GM21737 (cell line): Measurements from ENCODE around the gene ROPN1L.

Source experiments
- ATAC-seq: cut with Tn5 transposase; IDR thresholded peaks from one replicate; pipeline ENCODE4 v1.9.1; 2021; ENCODE audit warnings: mild to moderate bottlenecking, moderate library complexity; ENCODE audit not compliant: unreplicated experiment

The ROPN1L gene

DNA sequence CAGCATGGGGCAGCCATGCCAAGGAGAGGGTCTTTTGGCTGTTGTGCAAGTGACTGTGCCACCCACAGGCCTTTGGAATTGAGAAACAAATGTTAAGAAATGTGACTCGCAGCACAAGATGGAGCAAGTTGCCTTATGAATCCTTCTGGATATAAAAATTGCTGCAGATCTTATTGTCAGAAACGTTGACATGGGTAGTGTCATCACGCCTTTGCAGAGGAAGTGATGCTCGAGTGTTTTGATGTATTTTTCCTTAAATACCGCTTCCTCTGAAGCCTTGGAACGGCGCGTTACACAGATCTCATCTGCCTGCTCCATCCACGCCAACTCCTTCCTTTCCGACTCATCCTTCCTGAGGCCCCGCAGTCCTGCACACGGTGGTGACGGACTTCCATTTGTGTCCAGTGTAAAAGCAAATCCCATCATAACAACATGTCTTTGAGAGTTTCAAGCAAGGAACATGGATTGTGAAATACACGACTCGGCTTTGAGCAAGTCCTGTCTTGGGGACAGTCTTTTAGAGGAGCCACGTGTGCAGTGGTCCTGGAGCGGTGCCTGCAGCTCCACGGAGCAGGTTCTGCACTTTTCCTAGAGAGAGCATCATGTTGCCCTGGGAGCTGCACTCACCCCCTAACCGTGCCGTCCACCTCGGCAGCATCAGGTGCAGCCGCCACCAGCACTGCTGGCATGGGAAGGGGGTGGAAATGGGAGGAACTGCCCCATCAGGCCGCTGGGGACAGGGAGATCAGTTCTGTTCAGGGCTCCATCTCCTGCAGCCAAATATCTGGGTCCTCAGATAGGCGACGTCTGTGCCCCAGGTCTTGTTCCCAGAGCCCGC is 15.1 kb downstream of the ROPN1L start:
- ATAC-seq: no peak

DNA sequence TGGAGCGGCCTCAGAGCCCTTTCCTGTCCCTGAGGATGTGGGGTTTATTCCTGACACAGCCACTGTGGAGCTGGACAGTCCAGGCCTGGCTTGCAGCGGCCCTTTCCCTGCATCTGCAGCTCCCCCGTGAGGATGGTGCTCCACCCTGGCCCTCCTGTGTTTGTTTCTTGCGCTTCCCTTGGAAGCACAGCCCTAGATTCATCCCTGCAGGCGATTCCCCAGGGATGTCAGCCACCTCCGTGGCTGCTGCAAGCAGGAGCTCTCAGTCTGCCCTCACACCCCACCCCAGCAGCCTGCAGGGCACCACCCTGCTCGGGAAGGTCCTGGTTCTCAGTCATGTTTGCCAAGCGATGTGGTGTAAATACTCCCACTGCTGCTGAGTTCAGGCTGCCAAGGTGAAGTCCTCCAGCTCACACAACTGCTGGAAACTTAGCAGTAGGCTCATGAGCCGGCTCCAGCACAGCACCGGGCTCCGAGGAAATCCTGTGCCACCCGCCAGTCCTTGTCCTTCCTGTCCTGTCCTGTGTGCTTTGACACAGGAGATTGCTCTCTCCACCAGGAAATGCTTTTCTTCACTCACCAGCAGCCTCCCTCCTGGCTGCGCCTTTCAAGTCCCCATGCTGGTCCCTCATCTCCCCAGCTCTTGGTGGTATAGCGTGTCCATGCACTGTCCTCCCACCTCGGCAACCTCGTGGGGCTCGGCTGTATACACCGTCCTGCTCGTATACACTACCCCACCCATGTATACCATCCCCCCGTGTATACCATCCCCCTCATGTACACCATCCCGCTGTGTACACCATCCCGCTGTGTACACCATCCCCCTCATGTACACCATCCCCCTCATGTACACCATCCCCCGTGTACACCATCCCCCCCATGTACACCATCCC is 16.2 kb downstream of the ROPN1L start:
- ATAC-seq: no peak

DNA sequence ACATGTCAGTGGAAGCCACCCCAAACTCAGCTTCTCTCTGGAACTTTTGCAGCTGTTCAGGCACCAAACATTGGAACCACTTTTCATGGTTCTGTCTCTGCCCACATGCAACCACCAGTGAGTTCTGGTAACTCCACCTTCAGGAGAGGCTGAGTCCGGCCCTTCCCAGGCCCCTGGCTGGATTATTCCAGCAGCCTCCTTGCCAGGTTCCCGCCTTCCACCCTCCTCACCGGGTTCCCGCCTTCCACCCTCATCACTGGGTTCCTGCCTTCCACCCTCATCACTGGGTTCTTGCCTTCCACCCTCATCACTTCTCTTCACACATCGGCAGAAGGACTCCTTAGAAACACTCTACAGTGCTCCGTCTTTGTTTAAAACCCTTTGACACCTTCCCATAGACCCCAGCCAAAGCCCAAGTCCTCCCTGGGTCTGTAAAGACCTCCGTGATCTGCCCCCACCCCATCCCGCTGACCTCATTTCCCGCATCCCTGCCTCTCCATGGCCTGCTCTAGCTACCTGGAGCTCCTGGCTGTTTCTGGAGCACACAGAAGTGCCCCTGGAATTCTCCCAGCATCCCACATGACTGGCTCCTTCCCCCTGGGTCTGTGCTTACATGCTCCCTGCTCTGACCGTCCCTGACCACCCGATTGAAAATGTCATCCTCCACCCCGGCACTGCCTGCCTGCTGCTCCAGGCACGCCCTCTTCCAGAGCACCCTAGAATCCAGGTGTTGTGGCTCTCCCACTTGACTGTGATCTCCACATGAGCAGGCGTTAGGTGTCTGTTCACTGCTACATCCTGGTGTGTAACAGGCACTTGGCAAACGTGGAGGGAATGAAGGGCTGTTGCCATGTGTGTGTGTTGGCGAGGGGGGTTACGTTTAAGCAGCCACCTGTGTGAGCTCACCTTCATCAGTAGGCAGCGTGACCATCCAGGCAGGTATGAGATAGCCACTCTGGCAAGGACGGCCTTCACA is 17.7 kb downstream of the ROPN1L start:
- no peak for ATAC-seq

DNA sequence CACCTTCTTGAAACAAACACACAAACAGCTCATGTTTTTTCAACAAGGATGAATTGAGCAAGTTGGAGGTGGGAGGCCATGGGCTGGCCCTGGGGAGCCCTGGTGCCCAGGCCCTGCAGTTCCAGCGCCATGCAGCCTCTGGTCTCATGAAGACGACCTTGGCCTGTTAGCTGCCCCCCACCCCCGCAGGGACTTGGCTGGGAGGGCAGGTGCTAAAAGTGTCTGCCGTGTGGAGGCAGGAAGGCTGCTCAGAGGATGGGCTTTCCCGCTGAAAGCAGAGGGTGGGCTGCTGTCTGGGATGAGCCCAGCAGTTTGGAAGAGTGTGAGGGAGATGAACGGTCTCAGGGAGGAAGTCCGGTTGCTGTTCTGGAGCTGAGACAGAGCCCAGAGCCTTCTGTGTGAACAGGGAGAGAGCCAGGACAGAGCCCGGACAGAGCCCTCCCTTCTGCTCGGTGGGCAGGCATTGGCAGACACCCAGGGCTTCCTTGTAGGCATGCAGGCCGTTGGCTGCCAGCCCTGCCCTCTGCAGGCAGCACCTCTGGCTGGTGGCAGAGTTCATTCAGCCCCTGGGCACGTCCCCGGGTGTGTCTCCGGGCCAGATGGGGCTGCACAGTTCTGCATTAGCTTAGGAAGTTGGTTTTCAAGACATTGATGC is 18.7 kb downstream of the ROPN1L start:
- no peak for ATAC-seq

DNA sequence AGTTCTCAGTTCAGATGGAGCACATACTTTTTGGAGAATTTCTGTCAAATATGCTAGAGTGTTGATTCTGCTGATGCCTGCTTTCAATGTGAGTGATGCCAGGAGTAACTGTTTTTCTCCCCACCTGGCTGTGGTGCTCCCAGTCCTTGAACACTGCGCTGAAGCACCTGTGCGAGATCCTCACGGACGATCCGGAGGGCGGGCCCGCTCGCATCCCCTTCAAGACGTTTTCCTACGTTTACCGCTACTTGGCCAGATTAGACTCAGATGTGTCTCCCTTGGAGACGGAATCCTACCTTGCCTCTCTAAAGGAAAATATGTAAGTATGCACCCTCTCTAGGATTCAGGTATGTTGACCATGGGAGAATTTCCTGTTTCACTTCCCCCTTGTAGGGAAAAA is 19.4 kb downstream of the ROPN1L start:
- no peak for ATAC-seq

DNA sequence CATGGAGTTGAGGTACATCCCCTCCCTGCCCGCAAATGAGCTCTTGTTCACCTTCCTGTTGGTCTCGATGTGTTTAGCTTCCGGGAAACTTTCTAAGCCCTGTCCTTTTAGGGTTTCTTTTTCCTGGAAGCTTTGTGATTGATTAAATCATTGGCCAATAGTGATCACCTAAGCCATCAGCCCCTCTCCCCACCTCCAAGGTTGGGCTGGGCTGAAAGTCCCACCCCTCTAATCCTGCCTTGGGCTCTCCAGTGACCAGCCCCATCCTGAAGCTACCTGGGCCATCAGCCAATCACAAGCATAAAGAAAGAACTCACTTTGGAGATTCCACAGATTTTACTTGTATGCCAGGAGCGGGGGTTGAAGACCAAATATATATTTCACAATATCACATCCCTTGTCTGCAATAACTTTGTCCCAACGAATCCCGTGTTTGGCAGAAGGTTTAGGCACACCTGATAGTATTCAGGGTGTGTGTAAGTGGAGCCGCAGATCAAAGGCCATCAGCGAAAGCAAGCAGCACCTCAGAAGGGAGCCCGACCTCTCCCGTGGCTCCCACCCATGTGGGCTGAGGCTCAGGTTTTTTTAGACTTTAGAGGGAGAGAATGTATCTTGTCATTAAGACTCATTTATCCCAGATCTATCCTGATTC is 20.4 kb downstream of the ROPN1L start:
- no peak for ATAC-seq

DNA sequence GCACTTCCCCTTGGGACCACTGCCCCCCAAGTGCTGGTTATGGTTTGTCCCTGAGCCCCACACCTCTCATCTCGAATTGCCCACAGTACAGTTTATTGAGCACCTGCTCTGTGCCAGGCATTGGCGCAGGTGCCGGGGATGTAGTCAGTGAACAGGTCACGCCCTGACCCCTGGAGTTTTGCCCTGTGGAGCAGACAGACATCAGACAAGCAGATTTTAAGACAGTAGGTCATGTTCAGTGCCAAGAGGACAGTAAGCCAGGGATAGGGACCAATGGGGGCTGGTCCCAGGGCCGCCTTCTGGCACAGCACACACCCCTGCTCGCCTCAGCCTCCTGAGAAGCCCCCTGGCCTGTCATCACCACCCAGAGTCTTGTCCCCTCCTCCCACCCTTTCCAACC is 21.9 kb downstream of the ROPN1L start:
- no peak for ATAC-seq

DNA sequence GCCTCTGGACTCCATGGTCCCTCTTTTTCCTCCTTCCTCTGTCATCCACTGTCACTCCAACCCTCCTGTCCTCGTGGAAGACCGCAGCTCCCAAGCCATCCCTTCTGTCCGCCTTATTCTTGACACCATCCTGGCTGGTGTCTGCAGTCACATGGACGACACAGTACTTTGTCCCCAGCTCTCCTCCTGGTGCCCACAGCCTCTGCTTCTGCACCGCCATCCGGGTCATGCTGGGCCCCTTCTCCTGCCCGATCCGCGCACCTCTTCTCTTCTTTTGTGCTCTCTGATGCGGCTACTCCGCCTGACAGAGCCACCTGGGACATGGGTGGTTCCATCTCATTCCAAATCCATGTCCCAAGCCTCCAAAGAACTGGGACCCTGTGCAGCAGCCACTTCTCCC is 22.5 kb downstream of the ROPN1L start:
- ATAC-seq: no peak

DNA sequence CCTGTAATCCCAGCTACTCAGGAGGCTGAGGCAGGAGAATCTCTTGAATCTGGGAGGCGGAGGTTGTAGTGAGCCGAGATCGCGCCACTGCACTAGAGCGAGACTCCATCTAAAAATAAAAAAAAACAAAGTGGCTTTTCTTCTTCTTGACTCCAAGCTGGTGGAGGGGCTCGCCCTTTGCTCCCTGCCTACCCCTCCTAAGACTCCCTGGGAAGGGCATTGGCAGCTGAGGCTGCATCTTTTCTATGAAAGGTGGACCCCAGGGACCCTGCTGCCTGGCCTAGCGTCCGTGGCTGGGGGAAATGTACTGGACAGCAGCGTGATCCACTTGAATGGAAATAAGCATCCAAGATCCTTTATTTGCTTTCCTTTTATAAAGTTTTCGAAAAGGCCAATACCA is 24.0 kb downstream of the ROPN1L start:
- ATAC-seq: no peak

DNA sequence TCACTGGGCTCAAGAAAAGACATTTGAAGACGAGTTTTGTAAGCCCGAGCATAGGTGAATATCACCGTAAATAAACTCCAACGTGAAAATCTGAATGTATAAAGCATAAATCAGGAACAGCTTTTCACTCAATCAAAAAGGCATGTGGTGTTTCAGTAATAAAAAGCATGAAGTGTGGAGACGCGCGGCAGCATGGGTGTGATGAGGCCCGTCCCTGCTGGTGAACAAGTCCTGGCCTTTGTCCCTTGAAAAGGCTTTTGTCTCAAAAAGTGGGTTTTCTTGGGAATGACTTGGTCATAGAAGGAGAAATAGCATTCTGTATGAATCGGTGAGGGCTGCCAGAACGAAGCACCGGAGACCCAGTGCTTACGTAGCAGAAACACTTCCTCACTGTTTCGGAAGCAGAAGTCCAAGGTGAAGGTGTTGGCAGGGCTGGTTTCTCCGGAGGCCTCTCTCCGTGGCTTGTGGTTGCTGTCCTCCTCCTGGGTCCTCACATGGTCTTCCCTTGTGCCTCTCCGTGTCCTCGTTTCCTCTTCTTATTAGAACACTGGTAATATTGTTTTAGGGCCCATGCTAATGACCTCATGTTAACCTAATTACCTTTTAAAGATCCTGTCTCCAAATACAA is 24.9 kb downstream of the ROPN1L start:
- ATAC-seq: no peak

DNA sequence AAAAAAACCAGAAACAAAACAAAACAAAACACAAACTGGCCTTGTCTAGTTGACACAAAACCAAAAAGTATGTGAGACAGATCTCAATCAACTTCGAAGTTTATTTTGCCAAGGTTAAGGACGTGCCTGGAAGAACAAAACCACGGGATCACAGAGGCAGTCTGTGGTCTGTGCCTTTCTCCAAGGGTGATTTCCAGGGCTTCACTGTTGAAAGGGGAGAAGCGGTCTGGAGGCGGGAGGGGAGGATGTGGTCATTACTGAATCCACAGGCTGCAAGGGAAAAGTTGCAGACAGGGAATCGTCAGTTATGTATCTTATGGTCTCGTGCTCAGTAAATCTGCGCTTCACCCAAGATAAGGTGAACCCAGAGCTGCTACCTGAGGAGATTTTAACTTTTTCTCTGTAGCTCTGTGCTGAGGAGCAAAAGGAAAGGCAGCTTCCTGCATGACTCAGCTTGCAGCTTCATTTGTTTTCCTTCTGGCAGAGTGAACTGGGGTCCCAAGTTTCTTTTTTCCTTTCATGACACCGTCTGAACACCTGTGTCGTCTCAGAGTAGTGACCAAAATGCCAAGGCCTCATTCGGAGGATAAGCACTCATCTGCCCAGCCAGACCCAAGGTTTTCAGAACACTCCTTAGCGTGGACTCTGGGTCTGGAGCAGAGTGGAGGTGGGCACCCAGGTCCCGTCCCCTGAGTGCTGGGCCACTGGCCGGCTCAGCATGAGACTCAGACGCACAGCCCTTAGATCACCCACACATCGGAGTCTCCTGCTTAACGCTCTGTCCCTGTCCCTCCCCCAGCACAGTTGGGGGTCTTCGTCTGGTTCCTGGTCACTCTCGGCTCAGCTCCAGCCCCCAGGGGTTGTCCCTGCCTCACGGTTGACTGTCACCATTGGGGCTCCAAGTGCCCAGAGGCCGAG is 25.9 kb downstream of the ROPN1L start:
- no peak for ATAC-seq

DNA sequence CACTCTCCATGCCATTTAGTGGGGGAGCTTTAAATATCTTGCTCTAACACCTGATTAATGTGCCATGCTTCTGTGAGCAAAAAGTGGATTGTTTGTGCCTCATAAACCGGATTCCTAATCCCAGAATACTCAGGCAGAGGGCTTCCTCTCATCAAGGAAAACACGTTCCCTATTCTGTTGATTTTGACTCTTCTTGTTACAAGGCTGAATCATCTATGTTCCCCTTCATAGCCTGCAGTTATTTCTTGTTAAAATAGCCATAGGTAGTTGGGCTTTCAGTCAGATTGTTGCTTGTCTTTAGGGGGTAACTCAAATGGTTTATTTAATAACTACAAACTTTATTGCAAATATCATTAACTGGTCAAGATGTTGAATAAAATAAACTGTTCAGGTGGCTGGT is 26.6 kb downstream of the ROPN1L start:
- no peak for ATAC-seq

DNA sequence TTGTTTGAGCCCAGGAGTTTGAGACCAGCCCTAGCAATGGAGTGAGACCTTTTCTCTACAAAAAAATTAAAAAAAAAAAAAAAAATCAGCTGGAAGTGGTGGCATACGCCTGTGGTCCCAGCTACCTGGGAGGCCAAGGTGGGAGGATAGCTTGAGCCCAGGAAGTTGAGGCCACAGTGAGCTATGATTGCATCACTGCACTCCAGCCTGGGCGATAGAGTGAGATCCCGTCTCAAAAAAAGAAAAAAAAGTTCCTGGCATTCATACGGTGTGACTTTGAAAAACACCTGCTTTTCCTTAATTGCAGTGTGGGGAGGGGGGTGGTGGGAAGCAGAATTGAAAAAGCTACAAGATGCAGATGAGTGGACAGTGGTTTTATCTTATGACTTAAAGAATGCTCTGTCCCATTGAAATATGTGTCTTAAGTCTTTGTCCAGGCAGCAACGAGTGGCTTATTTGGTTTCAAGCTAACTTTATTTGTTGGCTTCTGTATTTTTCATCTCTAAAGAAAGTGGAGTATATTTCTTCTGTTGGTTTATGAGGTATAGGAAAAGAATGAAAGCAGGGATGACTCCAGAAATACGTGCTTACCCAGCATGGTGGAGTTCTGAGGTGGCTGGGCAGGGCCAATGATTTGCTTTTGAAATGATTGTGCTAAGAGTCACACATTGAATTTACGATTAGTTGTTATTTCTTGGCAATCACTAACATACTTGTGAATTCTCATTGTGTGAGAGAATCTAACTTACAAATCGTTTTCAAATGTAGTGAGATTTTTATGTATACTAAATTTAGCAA is 27.8 kb downstream of the ROPN1L start:
- no peak for ATAC-seq

DNA sequence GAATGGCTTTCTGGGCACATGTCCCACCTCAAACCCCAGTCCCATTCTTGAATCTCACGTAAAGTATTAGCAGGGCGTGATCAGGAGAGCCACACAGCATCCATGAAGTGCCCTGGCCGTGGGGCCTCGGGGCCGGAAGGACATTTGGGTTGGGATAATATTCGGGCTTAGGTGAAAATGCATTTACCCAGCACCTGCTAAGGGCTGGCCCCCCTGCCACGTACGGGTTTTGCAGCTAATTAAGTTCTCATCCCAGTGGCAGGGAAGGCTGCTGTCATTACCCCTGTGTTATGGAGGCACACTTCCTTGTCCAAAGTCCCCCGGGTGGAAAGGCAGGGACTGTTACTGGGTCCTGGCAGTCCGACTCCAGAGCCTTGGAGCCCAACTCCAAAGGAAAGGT is 29.0 kb downstream of the ROPN1L start:
- no peak for ATAC-seq

DNA sequence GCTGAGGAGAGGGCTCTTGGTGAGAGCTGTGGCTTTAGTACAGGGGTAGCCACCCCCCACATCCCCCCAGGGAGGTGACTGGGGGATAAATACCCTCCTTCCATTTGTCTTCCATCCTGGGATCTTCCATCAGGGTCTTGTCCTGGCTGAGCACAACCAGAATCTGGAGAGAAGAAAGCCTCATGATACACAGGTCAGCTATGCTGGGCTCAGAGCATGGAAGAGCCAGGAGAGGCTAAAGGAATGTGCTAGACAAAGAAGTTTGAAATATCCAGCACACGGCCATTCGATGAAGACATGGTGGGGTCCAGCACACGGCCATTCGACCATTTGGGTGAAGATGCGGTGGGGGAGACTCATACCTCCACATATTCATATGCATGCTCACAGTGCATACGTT is 30.0 kb downstream of the ROPN1L start:
- no peak for ATAC-seq

DNA sequence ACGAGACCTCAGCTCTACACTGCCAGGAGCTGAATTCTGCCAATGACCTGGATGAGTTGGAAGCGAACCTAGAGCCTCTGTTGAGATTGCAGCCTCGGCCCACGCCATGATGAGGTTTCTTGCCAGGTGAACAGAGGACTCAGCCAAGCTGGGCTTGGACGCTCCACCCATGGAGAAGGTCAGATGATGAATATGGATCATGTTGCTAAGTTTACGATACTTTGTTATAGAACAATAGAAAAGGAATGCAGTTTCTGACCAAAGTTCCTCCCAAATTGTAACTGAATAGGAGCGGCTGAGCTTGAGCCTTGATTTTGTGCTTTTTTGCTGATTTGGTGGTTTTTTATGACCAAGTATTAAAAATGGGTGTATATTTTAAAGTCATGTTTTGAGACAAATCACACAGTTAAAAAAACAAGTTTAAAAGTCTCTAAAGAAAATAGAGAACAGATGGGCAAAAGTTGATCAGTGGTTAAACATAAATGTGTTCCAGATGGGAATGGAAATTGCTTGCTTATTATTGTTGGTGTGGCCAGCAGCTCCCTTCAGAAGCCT is 32.9 kb downstream of the ROPN1L start:
- ATAC-seq: no peak

DNA sequence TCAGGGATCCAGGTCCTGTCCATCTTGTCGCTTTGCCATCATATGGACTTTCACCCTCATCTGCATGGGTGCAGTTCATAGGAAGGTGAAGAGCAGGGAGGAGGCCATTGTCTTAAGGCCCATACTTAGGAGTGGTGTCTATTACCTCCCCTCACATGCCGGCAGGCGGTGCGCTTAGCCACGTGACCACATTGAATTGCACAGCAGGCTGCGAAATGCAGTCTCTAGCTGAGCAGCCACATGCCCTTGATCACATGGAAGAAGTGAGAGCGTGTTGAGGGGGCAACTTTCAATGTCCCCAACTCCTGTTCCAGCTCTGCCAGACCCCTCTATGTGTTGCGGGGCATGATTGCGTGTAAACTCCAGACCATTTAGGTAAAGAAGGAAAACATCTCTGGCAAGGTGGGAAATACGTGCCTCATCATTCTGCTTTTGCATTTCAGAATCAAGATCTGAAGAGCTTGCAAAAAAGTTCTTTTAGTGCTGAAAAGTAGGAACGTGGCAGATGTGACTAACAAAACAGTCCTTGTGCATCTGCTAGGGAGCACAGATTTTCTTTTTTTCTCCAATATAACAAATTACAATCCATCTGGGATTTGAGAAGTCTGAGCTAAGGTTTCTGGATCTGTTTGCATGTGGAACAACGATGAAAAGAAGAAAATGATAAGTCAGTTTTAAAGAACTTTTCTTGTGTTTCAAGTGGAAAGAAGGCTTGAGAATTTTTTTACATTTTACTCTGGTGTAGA is 34.4 kb downstream of the ROPN1L start:
- no peak for ATAC-seq
